ENCODE results near the gene DOCK9.

DNA sequence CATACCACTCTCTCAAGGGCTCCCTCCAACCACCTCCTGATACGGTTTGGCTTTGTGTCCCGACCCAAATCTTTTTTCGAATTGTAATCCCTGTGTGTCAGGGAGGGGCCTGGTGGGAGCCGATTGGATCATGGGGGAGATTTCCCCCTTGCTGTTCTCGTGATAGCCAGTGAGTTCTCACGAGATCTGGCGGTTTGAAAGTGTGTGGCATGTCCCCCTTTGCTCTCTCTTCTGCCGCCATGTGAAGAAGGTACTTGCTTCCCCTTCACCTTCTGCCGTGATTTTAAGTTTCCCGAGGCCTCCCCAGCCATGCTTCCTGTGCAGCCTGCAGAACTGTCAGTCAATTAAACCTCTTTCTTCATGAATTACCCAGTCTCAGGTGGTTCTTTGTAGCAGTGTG is 190.7 kb downstream of the DOCK9 start:
- TF ChIP-seq, protein P1, sequence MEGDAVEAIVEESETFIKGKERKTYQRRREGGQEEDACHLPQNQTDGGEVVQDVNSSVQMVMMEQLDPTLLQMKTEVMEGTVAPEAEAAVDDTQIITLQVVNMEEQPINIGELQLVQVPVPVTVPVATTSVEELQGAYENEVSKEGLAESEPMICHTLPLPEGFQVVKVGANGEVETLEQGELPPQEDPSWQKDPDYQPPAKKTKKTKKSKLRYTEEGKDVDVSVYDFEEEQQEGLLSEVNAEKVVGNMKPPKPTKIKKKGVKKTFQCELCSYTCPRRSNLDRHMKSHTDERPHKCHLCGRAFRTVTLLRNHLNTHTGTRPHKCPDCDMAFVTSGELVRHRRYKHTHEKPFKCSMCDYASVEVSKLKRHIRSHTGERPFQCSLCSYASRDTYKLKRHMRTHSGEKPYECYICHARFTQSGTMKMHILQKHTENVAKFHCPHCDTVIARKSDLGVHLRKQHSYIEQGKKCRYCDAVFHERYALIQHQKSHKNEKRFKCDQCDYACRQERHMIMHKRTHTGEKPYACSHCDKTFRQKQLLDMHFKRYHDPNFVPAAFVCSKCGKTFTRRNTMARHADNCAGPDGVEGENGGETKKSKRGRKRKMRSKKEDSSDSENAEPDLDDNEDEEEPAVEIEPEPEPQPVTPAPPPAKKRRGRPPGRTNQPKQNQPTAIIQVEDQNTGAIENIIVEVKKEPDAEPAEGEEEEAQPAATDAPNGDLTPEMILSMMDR (IDR thresholded peaks at IDR 0.05) = no peak
- no peak for TF ChIP-seq POLR2A (IDR thresholded peaks at IDR 0.05)

Measured in right lobe of liver (tissue), 4 donors.